Gastrocnemius medialis (tissue), 4 donors: Measurements from ENCODE around the gene POC1A. TPM values are rescaled to one million over a fixed set of nuclear protein-coding genes. Genes with fewer than 3 reads are reported as not detected.

Experiments
- ATAC-seq, 2 donors: fragments of 150-250 bp; one replicate each; pipeline ENCODE4 v1.9.1; 2016
- DNase-seq, 2 donors: peaks; one replicate each; pipeline ENCODE4 v3.0.0-alpha.2; 2019
- H3K27ac ChIP-seq, 4 donors: fragments of 200-600 bp; sonication (generic); 1 replicate in 1 of 4; 2 replicates in 3 of 4; pipeline ENCODE4 v1.5.1; 2016 to 2018; ENCODE audit warnings: mild to moderate bottlenecking in 2 of 4, moderate library complexity in 1 of 4
- H3K27me3 ChIP-seq, 3 donors: fragments of 200-600 bp; sonication (generic) in 2 of 3; 1 replicate in 1 of 3; 2 replicates in 2 of 3; pipeline versions ENCODE4 v1.5.1 to v1.6.0; 2016 to 2019; ENCODE audit warnings: mild to moderate bottlenecking in 1 of 3, moderate library complexity in 1 of 3
- H3K36me3 ChIP-seq, 2 donors: fragments of 200-600 bp; sonication (generic) in 1 of 2; one replicate each; pipeline ENCODE4 v1.5.1; 2017 to 2018
- H3K4me1 ChIP-seq, 2 donors: fragments of 200-600 bp; sonication (generic) in 1 of 2; one replicate each; pipeline ENCODE4 v1.5.1; 2016 to 2017; ENCODE audit warnings: mild to moderate bottlenecking in 2 of 2
- H3K4me3 ChIP-seq, 4 donors: fragments of 200-600 bp; sonication (generic) in 3 of 4; 1 replicate in 1 of 4; 2 replicates in 3 of 4; pipeline ENCODE4 v1.5.1; 2016 to 2019; ENCODE audit warnings: mild to moderate bottlenecking in 2 of 4
- H3K9me3 ChIP-seq, 3 donors: fragments of 200-600 bp; sonication (generic) in 2 of 3; 1 replicate in 1 of 3; 2 replicates in 2 of 3; pipeline ENCODE4 v1.5.1; 2016 to 2019
- CTCF ChIP-seq, 5 experiments: fragments of 450-650 bp in 3 of 5; fragments of 200-600 bp in 2 of 5; sonication (generic) in 2 of 5; IDR thresholded peaks in 4 of 5; conservative IDR thresholded peaks in 1 of 5; 1 replicate in 4 of 5; 2 replicates in 1 of 5; pipeline ENCODE4 v1.5.1; 2016 to 2019; ENCODE audit warnings: antibody characterized with exemption in 5 of 5, mild to moderate bottlenecking in 3 of 5, moderate library complexity in 3 of 5
- POLR2A ChIP-seq, 2 donors: fragments of 450-650 bp; IDR thresholded peaks; one replicate each; pipeline ENCODE4 v1.6.1; 2017; ENCODE audit warnings: antibody characterized with exemption in 2 of 2, mild to moderate bottlenecking in 2 of 2, moderate library complexity in 2 of 2
- in situ Hi-C, 4 donors: fragments of 200-750 bp; cut with MboI; loops; one replicate each; pipeline versions ENCODE4 v1.15.0 to v1.8.0; 2017; ENCODE audit warnings: low sequenced_read_pairs in 4 of 4
- intact Hi-C: fragments of 100-400 bp; cut with DNase I; formaldehyde crosslinking; loops from one replicate; pipeline ENCODE4 v1.15.1; 2023; ENCODE audit warnings: low total_unique reads
- total RNA-seq, 4 donors: library from RNA; depleted of rRNA; stranded (reverse); fragments of >200 nt; gene quantifications; one replicate each; pipeline versions ENCODE4 v1.1.0 to v1.2.3, GENCODE V29; 2016

Gene POC1A
- total RNA-seq, 4 donors from 2014 or later, result 0.51 to 3.2 (median 0.81) TPM

GRCh38 chr3:52150860-52151259, 3.4 kb downstream of the POC1A start:
- Histone ChIP-seq H3K9me3 (no peaks in the 10 kb centered on the region), H3K4me3 (no peak overlapping the region), H3K4me1 (peaks cover 8 to 10% of the 10 kb centered on the region in 2 donors), H3K27ac (no peak overlapping the region), H3K27me3 (no peaks in the 10 kb centered on the region), H3K36me3 (no peaks in the 10 kb centered on the region)
- no peak for ATAC-seq
- intact Hi-C loops (no loop called here), in situ Hi-C loops (no loop called here)
- no peak for DNase-seq
- TF ChIP-seq POLR2A (IDR thresholded peaks at IDR 0.05) (no peak), CTCF (IDR thresholded peaks at IDR 0.05 in 4 of 5, conservative IDR thresholded peaks at IDR 0.05 in 1 of 5) (no peak)

DNA sequence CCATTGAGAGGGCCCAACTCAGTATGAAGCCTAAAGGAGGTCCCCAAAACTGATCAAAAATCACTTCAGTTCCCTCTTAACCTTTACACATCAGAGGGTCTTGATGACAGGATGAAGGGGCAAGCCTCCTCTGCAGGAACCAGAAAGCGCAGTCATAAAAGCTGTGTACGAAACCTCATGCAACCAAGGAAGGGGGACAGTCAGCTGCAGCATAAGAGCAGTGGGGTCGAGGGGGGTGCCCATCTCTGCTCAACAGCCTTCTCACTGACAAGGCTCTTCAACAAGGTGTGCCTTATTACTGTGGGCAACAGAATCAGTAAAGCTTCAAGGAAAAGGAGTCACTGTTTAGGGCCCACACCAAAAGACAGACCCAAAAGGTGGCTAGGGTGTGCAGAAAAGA, 3.9 kb downstream of the POC1A start:
- in situ Hi-C loops, result no loop called here
- no peak for TF ChIP-seq POLR2A (IDR thresholded peaks at IDR 0.05)
- no peak overlapping the region for H3K4me3 ChIP-seq
- DNase-seq, result no peak
- no peak for ATAC-seq
- no peaks in the 10 kb centered on the region for H3K9me3 ChIP-seq
- no peaks in the 10 kb centered on the region for H3K36me3 ChIP-seq
- no peak overlapping the region for H3K27ac ChIP-seq
- no peaks in the 10 kb centered on the region for H3K27me3 ChIP-seq
- peaks cover 8 to 10% of the 10 kb centered on the region in 2 donors for H3K4me1 ChIP-seq
- intact Hi-C loops, result no loop called here

DNA sequence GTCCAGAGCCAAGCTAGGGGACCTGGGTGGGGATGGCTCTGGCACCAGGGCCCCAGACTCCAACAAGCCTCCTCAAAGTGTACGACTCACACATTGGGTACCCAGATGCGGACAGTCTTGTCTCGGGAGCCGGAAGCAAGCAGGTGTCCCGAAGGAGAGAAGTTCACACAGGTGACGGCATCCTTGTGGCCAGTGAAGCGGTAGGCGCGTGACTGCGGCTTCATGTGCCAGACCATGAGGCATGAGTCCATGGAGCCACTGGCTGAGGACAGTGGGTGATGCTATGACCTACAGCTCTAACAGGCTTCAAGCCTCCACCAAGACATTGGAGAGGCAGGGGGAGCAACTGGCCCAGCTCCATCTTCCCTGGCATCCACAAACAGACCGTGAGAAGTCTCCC, 4.5 kb downstream of the POC1A start:
- H3K4me1 ChIP-seq, result peaks cover 8 to 10% of the 10 kb centered on the region in 2 donors
- DNase-seq (no peak), ATAC-seq (no peak)
- H3K36me3 ChIP-seq, result no peaks in the 10 kb centered on the region
- H3K27ac ChIP-seq, result no peak overlapping the region
- no peak overlapping the region for H3K4me3 ChIP-seq
- intact Hi-C loops, result no loop called here
- TF ChIP-seq POLR2A (IDR thresholded peaks at IDR 0.05) (no peak), CTCF (IDR thresholded peaks at IDR 0.05 in 4 of 5, conservative IDR thresholded peaks at IDR 0.05 in 1 of 5) (no peak)
- no peaks in the 10 kb centered on the region for H3K9me3 ChIP-seq
- in situ Hi-C loops, result loop anchor here in 2 of 4 donors (10.0 kb wide), 1 partner anchor 95 kb away; the partner anchor contains the start of gene DUSP7 (in 2 of the 2)
- no peaks in the 10 kb centered on the region for H3K27me3 ChIP-seq

- peaks cover 9 to 11% of the 10 kb centered on the region in 2 donors for H3K4me1 ChIP-seq
- no peaks in the 10 kb centered on the region for H3K36me3 ChIP-seq
- intact Hi-C loops (no loop called here), in situ Hi-C loops (loop anchor here in 2 of 4 donors (10.0 kb wide), 1 partner anchor 94 kb away; the partner anchor contains the start of gene DUSP7 (in 2 of the 2))
- no peak for TF ChIP-seq CTCF (IDR thresholded peaks at IDR 0.05 in 4 of 5, conservative IDR thresholded peaks at IDR 0.05 in 1 of 5)
- no peak for TF ChIP-seq POLR2A (IDR thresholded peaks at IDR 0.05)
- H3K27me3 ChIP-seq, result no peaks in the 10 kb centered on the region
- no peaks in the 10 kb centered on the region for H3K9me3 ChIP-seq
- H3K4me3 ChIP-seq, result no peak overlapping the region
- ATAC-seq (no peak), DNase-seq (no peak)
- no peak overlapping the region for H3K27ac ChIP-seq
Observed at GRCh38 chr3:52149021-52149420, 5.2 kb downstream of the POC1A start.

GRCh38 chr3:52147804-52148203, 6.4 kb downstream of the POC1A start:
- no peak for ATAC-seq
- Histone ChIP-seq H3K27me3 (no peaks in the 10 kb centered on the region), H3K9me3 (no peaks in the 10 kb centered on the region), H3K27ac (no peak overlapping the region), H3K4me3 (no peak overlapping the region), H3K4me1 (peaks cover 3% of the 10 kb centered on the region in 2 donors), H3K36me3 (no peaks in the 10 kb centered on the region)
- in situ Hi-C loops (loop anchor here in 2 of 4 donors (10.0 kb wide), 1 partner anchor 93 kb away; the partner anchor contains the start of gene DUSP7 (in 2 of the 2)), intact Hi-C loops (no loop called here)
- TF ChIP-seq CTCF (IDR thresholded peaks at IDR 0.05 in 4 of 5, conservative IDR thresholded peaks at IDR 0.05 in 1 of 5), result no peak
- no peak for TF ChIP-seq POLR2A (IDR thresholded peaks at IDR 0.05)
- no peak for DNase-seq
